NOMO-1 treated with DMSO at 0.1 percent for 48 hours (cell line): ENCODE measurements around the gene RALBP1.
A peak's percentile ranks its signal among the peaks of the same experiment; 100 is the strongest.
"Not testable (repeated sequence)": the region's sequence is repeated elsewhere in the genome, so short reads cannot be mapped to it uniquely, and the experiment has no call there.

Source experiments
- DNase-seq: peaks from one replicate; lab custom pipeline; 2025; ENCODE audit not compliant: unreplicated experiment; lab: John Stamatoyannopoulos, UW

The RALBP1 gene

DNA sequence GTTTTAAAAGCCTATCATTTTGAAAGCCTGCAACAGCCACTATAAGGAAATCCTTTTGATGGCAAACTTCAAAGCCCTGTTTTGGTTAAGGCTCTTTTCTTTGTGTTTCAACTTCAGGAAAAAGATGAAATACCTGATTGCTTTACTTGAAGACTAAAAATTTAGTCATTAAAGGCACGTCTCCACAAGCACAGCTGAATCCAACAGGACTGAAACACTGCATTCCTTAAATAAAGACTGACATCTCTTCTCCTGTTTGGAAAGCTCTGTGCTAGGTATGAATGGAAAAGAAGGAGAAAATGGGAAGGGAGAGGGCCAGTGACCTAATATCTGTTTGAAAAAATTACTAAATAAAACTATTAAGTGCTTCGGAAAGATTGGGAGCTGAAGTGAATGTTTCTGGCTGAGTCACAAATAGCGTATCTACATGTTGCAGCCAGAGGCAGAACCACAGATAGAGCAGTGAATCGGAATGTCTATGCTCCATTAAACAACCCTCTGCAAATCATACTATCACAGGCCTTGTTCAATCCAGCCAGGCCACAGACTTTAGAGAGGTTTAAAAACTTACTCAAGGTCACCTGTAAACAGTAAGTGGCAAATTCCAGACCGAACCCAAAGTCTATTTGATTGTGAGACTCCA, 21.1 kb upstream of the RALBP1 start:
- no peak for DNase-seq

DNA sequence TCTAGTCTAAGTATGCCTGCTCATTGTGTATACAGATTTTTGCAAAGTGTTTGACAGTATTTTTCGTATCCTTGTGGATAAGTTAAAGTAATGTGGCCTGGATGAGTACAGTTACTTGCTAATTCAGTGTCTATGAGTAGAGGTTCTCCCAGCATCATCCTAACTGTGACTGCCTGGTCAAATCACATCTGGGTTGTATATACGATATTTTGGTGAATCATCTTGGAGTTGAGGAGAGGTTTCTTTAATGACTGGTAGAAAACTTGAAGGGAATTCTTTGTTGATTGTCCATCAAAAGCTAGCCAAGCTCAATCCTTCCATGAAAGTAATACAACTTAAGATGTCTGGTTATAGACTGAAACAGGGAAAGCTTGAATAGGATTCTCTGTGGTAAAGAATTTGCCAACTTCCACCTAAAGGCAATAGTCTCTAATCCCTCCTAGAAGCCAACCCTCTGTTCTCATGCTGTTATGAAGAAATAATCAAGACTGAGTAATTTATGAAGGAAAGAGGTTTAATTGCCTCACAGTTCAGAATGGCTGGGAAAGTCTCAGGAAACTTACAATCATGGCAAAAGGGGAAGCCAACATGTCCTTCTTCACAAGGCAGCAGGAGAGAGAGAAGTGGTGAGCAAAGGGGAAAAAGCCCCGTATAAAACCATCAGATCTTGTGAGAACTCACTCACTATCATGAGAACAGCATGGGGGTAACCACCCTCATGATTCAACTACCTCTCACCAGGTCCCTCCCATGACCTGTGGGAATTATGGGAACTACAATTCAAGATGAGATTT, 19.4 kb upstream of the RALBP1 start:
- DNase-seq = no peak

DNA sequence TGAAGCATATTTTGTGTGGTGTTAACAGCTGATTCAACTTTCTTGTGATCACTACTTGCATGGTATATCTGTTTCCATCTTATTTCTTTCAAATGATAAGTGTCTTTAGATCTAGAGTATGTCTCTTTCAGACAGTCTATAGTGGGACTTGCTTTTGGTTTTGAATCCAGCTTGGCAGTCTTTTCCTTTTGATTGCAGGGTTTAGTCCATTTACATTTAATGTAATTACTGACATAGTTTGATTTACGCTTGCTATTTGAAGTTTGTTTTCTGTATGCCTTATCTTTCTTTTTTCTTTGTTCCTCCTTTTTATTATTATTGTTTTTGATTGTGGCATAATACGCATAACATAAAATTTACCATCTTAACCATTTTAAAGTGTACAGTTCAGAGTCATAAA, 9.2 kb upstream of the RALBP1 start:
- DNase-seq = no peak

DNA sequence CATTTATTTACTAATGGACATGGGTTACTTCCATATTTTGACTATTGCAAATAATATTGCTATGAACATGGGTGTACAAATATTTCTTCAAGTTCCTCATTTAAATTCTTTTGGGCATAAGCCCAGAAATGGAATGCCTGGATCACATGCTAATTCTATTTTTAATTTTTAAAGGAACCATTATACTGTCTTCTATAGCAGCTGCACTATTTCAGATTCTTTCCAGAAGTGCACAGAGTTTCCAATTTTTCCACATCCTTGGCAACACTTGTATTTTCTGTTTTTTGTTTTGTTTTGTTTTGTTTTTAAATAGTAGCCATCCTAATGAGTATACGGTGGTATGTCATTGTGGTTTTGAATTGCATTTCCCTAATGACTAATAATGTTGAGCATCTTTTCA, 8.5 kb upstream of the RALBP1 start:
- no peak for DNase-seq

DNA sequence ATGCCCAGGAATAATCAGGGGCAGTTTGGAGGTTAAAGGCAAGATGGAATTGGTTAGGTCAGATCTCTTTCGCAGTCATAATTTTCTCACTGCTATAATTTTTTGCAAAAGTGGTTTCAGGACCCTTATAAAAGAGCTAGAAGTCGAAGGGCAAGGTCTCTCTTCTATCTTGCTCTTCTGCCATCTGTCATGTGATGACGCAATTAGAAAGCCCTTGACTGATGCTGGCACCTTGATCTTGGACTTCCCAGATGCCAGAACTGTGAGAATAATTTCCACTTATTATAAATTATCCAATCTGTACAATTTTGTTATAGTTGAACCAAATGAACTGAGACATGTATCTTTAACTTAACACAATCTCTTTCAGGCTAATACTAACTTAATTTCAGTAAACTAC, 6.3 kb upstream of the RALBP1 start:
- no peak for DNase-seq

GRCh38 chr18:9469685-9470084, 5.6 kb upstream of the RALBP1 start:
- DNase-seq = no peak

GRCh38 chr18:9474108-9474982, 968 bp upstream of the RALBP1 start:
- DNase-seq = no peak

GRCh38 chr18:9475643-9476591, 604 bp downstream of the RALBP1 start:
- DNase-seq = peak; percentile 53

DNA sequence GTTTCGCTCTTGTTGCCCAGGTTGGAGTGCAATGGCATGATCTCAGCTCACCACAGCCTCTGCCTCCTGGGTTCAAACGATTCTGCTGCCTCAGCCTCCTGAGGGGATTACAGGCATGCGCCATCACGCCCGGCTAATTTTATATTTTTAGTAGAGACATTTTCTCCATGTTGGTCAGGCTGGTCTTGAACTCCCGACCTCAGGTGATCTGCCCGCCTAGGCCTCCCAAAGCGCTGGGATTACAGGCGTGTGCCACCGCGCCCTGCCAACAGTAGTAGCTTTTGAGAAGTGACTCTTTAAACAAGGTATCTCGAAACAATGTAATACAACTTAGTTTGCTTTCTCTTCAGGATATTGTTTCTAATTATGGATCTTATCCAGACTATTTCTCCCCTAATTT, 1.6 kb downstream of the RALBP1 start:
- not testable (repeated sequence) for DNase-seq

DNA sequence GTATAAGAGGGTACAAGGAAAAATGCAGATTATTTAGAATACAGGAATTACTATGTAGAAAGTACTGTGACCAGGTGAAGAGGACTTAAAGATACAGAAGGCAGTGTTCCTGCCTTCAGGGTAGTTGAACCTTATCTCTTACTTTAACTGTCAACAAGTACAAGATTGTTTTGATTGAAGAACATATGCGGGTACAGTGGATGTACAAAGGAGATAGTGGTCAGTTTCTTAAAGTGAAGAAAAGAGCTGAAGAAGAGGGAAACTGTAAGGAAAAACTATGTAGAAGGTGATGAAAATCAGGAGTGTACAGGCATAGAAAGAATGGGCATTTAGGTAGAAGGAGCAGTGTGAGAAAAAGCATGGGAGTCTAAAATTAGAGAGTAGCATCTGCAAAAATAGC, 2.2 kb downstream of the RALBP1 start:
- DNase-seq = no peak

GRCh38 chr18:9478545-9478944, 3.2 kb downstream of the RALBP1 start:
- no peak for DNase-seq

- peak; percentile 35 for DNase-seq
Observed at GRCh38 chr18:9482790-9483189, 7.5 kb downstream of the RALBP1 start.

GRCh38 chr18:9483526-9483925, 8.2 kb downstream of the RALBP1 start:
- no peak for DNase-seq

DNA sequence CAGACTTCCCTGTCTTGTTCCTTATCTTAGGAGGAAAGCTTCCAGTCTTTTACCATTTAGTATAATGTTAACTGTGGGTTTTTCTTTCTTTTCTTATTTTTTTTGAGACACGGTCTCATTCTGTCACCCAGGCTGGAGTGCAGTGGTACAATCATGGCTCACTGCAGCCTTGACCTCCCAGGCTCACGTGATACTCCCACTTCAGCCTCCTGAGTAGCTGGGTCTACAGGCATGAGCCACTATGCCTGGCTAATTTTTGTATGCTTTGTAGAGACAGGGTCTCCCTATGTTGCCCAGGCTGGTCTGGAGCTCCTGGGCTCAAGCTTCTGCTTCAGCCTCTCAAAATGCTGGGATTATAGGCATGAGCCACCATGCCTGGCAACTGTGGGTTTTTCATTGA, 9.5 kb downstream of the RALBP1 start:
- not testable (repeated sequence) for DNase-seq

GRCh38 chr18:9488538-9488937, 13.2 kb downstream of the RALBP1 start:
- DNase-seq = peak; percentile 38

DNA sequence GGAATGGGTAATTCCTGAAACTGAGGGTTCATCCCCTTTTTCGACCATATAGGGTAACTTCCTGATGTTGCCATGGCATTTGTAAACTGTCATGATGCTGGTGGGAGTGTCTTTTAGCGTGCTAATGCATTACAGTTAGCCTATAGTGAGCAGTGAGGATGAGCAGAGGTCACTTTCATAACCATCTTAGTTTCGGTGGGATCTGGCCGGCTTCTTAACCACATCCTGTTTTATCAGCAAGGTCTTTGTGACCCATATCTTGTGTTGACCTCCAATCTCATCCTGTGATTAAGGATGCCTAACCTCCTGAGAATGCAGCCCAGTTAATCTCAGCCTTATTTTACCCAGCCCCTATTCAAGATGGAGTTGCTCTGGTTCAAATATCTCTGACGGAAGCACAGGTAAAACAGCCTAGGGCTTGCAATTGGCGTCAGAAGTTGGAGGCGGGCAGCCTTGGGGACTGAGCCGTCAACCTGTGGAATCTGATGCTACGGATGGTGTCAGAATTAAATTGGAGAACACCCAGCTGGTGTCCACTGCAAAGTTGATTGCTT, 19.5 kb downstream of the RALBP1 start:
- peak; percentile 64 for DNase-seq

- DNase-seq = no peak
Observed at GRCh38 chr18:9495465-9495864, 20.2 kb downstream of the RALBP1 start.

- DNase-seq = no peak
Observed at GRCh38 chr18:9495916-9496705, 20.8 kb downstream of the RALBP1 start.

DNA sequence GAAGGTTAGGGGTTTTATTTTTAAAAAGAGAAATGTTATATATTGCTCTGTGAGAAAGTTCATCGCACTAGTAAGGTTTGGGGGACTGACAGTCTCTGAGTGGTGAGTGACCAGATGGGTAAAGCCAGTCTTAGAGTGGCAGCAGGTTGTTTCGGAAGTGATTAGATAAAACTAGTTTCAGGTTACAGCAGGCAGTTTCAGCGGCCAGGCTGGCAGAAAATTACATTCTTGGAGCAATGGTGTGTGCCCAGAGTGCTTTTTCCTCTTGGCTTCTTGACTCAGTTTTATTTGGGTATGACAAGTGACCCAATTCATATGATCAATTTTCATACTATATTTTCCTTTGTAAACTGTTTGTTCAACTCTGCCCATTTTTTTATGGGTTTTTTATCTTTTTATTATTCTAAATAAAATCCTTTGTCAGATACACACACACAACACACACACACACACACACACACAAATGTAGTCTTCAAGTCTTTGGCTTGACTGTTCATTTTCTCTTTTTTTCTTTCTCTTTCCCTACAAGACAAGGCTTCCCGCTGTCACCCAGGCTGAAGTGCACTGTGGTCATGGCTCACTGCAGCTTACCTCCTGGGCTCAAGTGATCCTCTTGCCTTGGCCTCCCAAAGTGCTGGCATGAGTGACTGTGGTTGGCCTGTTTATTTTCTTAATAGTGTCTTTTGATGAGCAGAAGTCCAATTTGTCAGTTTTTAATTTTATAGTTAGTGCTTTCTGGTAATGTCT, 30.9 kb downstream of the RALBP1 start:
- DNase-seq = no peak
